PC-3 (cell line): ENCODE measurements around the gene ZNF226.

Experiments
- CTCF ChIP-seq: fragments of 300-600 bp; sonication (generic); conservative IDR thresholded peaks from 2 replicates; pipeline ENCODE4 v1.5.1; 2017; ENCODE audit warnings: antibody characterized with exemption, low read depth, mild to moderate bottlenecking, low read length
- EZH2 ChIP-seq: fragments of 300-600 bp; sonication (generic); IDR thresholded peaks from one replicate; pipeline ENCODE4 v1.6.1; 2017; ENCODE audit warnings: antibody characterized with exemption, mild to moderate bottlenecking, low read length; ENCODE audit not compliant: unreplicated experiment

DNA sequence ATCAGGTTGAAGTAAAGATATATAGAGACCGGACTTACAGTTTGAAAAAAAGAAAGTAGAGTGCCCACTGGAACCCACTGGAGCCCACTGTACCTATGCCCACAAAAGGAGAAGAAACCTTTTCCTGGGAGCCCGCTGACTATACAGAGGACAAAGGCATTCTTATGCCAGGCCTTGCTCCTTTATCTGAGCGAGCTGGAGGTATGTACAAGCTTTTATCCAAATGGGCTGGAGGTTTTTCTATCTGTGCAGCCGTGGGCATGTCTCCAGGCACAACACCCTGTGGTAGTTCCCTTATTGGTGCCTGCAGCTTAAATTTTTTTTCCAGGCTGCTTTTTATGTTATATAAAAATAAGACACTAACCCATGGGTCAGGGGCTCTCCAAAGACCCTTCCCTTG is 15.1 kb upstream of the ZNF226 start:
- TF ChIP-seq CTCF = no peak
- TF ChIP-seq EZH2 = no peak
